Measurements from ENCODE around the gene B3GAT3. TPM values are rescaled to one million over a fixed set of nuclear protein-coding genes. Genes with fewer than 3 reads are reported as not detected.

B3GAT3 gene
- polyA plus RNA-seq, 4 donors, result 21.3 to 44.9 (median 41.3) TPM

Other genes with a start within 250 kb of the B3GAT3 start
- not detected for gene SCGB1A1, start 203.0 kb downstream of the B3GAT3 start, polyA plus RNA-seq (ENCODE audit: insufficient read length in 4 of 4)
- gene AHNAK, start 75.2 kb downstream of the B3GAT3 start, polyA plus RNA-seq (ENCODE audit: insufficient read length in 4 of 4), result 100 to 1,000 TPM; 182 to 215 (median 196) TPM
- gene EEF1G, start 48.1 kb downstream of the B3GAT3 start, polyA plus RNA-seq (ENCODE audit: insufficient read length in 4 of 4), result 1,000 to 10,000 TPM; 2,022 to 2,343 (median 2,282) TPM
- 10 to 100 TPM; 19.7 to 28.5 (median 22.7) TPM for gene TUT1, start 30.5 kb downstream of the B3GAT3 start, polyA plus RNA-seq (ENCODE audit: insufficient read length in 4 of 4)
- gene MTA2, start 20.1 kb downstream of the B3GAT3 start, polyA plus RNA-seq (ENCODE audit: insufficient read length in 4 of 4), result 10 to 100 TPM; 86.4 to 99.3 (median 90.3) TPM
- gene EML3, start 9.2 kb downstream of the B3GAT3 start, polyA plus RNA-seq (ENCODE audit: insufficient read length in 4 of 4), result 10 to 100 TPM; 25.9 to 46.8 (median 41.2) TPM
- 1 to 10 TPM; 2.8 to 4.8 (median 4.0) TPM for gene ROM1, start 8.7 kb downstream of the B3GAT3 start, polyA plus RNA-seq (ENCODE audit: insufficient read length in 4 of 4)
- 100 to 1,000 TPM; 373 to 393 (median 382) TPM for gene GANAB, start 24.6 kb upstream of the B3GAT3 start, polyA plus RNA-seq (ENCODE audit: insufficient read length in 4 of 4)
- 10 to 100 TPM; 18.3 to 23.9 (median 21.8) TPM for gene INTS5, start 31.3 kb upstream of the B3GAT3 start, polyA plus RNA-seq (ENCODE audit: insufficient read length in 4 of 4)
- 10 to 100 TPM; 49.4 to 63.8 (median 57.8) TPM for gene C11orf98, start 43.2 kb upstream of the B3GAT3 start, polyA plus RNA-seq (ENCODE audit: insufficient read length in 4 of 4)
- gene CSKMT, start 43.3 kb upstream of the B3GAT3 start, polyA plus RNA-seq (ENCODE audit: insufficient read length in 4 of 4), result 1 to 10 TPM; 3.9 to 8.9 (median 6.2) TPM
- 10 to 100 TPM in 2 of 4 donors, 1 to 10 TPM in 2; 7.7 to 13.9 (median 11.1) TPM for gene UQCC3, start 49.7 kb upstream of the B3GAT3 start, polyA plus RNA-seq (ENCODE audit: insufficient read length in 4 of 4)
- 10 to 100 TPM in 1 of 4 donors, 1 to 10 TPM in 3; 5.3 to 12.9 (median 9.0) TPM for gene LBHD1, start 50.3 kb upstream of the B3GAT3 start, polyA plus RNA-seq (ENCODE audit: insufficient read length in 4 of 4)
- 100 to 1,000 TPM; 151 to 187 (median 174) TPM for gene UBXN1, start 57.1 kb upstream of the B3GAT3 start, polyA plus RNA-seq (ENCODE audit: insufficient read length in 4 of 4)
- 1 to 10 TPM in 3 of 4 donors, under 1 TPM in 1; 0.99 to 1.3 (median 1.1) TPM for gene LRRN4CL, start 67.5 kb upstream of the B3GAT3 start, polyA plus RNA-seq (ENCODE audit: insufficient read length in 4 of 4)
- gene BSCL2, start 85.4 kb upstream of the B3GAT3 start, polyA plus RNA-seq (ENCODE audit: insufficient read length in 4 of 4), result 10 to 100 TPM; 64.2 to 81.1 (median 72.0) TPM
- 1 to 10 TPM; 1.4 to 3.8 (median 2.4) TPM for gene GNG3, start 85.7 kb upstream of the B3GAT3 start, polyA plus RNA-seq (ENCODE audit: insufficient read length in 4 of 4)
- gene HNRNPUL2, start 105.5 kb upstream of the B3GAT3 start, polyA plus RNA-seq (ENCODE audit: insufficient read length in 4 of 4), result 10 to 100 TPM; 75.9 to 91.8 (median 81.6) TPM
- gene TTC9C, start 106.5 kb upstream of the B3GAT3 start, polyA plus RNA-seq (ENCODE audit: insufficient read length in 4 of 4), result 10 to 100 TPM; 35.7 to 47.7 (median 42.8) TPM
- 1 to 10 TPM; 8.0 to 9.6 (median 8.5) TPM for gene ZBTB3, start 132.2 kb upstream of the B3GAT3 start, polyA plus RNA-seq (ENCODE audit: insufficient read length in 4 of 4)
- gene POLR2G, start 139.6 kb upstream of the B3GAT3 start, polyA plus RNA-seq (ENCODE audit: insufficient read length in 4 of 4), result 100 to 1,000 TPM; 132 to 173 (median 146) TPM
- gene TAF6L, start 149.4 kb upstream of the B3GAT3 start, polyA plus RNA-seq (ENCODE audit: insufficient read length in 4 of 4), result 10 to 100 TPM; 27.5 to 40.2 (median 37.2) TPM
- gene TMEM179B, start 165.4 kb upstream of the B3GAT3 start, polyA plus RNA-seq (ENCODE audit: insufficient read length in 4 of 4), result 10 to 100 TPM; 65.7 to 71.3 (median 67.2) TPM
- 10 to 100 TPM; 25.2 to 36.2 (median 29.6) TPM for gene TMEM223, start 170.0 kb upstream of the B3GAT3 start, polyA plus RNA-seq (ENCODE audit: insufficient read length in 4 of 4)
- 100 to 1,000 TPM; 108 to 134 (median 119) TPM for gene NXF1, start 183.5 kb upstream of the B3GAT3 start, polyA plus RNA-seq (ENCODE audit: insufficient read length in 4 of 4)
- gene STX5, start 210.1 kb upstream of the B3GAT3 start, polyA plus RNA-seq (ENCODE audit: insufficient read length in 4 of 4), result 10 to 100 TPM; 53.8 to 61.9 (median 56.1) TPM
- under 1 TPM in 1 of 4 donors, not detected in 3; 0.33 TPM for gene TEX54, start 210.9 kb upstream of the B3GAT3 start, polyA plus RNA-seq (ENCODE audit: insufficient read length in 4 of 4)
- gene WDR74, start 217.6 kb upstream of the B3GAT3 start, polyA plus RNA-seq (ENCODE audit: insufficient read length in 4 of 4), result 10 to 100 TPM; 34.0 to 50.7 (median 46.2) TPM

All from left renal cortex interstitium (tissue), 4 donors.